Measurements from ENCODE around the gene NSMF.
"Not testable (repeated sequence)": the region's sequence is repeated elsewhere in the genome, so short reads cannot be mapped to it uniquely, and the experiment has no call there.

The NSMF gene

DNA sequence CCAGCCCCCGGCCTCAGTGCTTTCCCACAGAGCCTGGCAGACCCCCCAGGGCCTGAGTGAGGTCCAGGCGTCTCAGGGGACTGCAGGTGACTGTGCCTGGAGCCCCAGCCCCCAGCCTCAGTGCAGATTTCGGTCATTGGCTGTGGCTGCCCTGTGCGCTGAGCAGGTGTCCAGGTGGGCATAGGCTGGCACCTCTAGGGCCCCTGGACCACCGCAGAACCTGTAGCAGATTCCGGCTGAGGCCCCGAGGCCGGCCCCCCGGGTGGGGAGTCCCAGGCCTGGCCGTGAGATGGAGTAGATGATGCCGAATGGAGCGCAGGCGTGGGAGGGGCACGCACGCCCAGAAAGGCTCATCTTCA lies 48.3 kb downstream of the NSMF start:
- TF ChIP-seq, protein P1, sequence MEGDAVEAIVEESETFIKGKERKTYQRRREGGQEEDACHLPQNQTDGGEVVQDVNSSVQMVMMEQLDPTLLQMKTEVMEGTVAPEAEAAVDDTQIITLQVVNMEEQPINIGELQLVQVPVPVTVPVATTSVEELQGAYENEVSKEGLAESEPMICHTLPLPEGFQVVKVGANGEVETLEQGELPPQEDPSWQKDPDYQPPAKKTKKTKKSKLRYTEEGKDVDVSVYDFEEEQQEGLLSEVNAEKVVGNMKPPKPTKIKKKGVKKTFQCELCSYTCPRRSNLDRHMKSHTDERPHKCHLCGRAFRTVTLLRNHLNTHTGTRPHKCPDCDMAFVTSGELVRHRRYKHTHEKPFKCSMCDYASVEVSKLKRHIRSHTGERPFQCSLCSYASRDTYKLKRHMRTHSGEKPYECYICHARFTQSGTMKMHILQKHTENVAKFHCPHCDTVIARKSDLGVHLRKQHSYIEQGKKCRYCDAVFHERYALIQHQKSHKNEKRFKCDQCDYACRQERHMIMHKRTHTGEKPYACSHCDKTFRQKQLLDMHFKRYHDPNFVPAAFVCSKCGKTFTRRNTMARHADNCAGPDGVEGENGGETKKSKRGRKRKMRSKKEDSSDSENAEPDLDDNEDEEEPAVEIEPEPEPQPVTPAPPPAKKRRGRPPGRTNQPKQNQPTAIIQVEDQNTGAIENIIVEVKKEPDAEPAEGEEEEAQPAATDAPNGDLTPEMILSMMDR (IDR thresholded peaks at IDR 0.05; ENCODE audit: low read depth, low read length), result no peak
- H3K4me3 ChIP-seq (ENCODE audit: low read depth, low read length), result no peak overlapping the region

DNA sequence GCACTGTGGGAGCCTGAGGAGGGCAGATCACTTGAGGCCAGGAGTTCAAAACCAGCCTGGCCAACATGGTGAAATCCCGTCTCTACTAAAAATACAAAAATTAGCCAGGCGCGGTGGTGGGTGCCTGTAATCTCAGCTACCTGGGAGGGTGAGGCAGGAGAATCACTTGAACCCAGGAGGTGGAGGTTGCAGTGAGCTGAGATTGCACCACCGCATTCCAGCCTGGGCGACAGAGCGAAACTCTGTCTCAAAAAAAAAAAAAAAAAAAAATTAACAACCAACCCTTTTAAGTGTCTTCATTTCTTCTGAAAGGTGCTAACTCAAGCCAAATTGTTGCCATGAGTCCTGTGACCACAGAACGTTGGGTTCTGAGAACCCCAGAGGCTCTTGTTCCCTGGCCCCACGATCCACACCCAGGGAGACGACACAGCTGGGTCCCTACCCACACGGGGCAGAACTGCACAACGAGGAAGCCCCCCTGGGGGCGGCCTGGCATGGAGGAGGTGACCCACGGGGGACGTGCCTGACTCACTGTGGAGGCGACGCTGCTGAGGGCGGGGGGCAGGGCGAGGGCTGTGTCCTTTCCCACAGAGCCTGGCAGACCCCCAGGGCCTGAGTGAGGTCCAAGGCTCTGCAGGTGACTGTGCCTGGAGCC lies 48.8 kb downstream of the NSMF start:
- not testable (repeated sequence) for H3K4me3 ChIP-seq (ENCODE audit: low read depth, low read length)

DNA sequence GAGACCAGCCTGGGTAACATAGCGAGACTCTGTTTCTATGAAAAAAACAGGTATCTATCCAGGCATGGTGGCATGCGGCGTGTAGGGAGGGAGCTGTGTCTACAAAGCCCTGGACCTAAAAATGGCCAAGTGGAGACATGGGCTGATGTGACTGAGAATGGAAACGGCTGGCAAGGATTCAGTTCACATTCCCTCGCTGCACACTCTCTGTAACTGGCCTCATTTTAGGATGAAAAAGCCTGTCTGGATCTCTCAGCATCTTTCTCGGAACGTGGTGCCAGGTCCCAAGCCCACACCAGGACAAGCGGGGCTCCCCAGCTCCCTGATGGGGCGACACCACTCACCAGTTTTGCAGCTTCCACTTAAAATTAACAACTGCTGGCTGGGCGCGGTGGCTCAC lies 49.6 kb downstream of the NSMF start:
- TF ChIP-seq, protein P1 (IDR thresholded peaks at IDR 0.05; ENCODE audit: low read depth, low read length), result no peak

DNA sequence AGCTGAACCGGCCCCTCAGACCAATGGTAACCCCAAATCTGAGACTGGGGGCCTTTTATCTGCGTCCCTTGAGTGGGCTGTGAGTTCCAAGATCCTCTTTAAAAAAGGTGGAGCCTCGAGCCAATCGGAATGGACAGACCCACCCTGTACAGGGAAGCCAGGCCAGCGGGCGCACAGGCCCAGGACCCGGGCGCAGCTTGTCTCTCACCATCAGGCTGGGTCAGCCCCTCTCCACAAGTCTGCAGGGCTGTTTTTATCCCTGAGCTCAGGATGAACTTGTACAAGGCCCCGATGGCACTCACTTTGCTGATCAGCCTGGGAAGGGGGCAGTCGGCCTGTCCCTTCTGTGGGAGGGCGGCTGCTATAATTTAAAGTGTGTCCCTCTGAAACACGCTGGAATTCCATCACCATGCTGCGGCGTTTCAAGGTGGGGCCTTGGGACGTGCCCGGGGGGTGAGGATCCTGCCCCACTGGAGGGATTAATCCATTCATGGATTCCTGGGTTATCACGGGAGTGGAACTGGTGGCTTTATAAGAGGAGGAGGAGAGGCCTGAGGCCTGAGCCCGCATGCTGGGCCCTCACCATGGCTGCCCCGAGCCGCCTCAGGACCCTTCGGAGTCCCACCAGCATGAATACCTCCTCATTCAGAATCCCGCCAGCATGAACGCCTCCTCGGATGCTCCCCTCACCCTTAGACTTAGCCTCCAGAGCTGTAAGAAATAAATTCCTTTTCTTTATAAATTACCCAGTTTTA lies 50.3 kb downstream of the NSMF start:
- TF ChIP-seq, protein P1 (IDR thresholded peaks at IDR 0.05; ENCODE audit: low read depth, low read length), result no peak
- no peak overlapping the region for H3K4me3 ChIP-seq (ENCODE audit: low read depth, low read length)

More for the DNA sequence above, 49.6 kb downstream of the NSMF start:
- H3K4me3 ChIP-seq (ENCODE audit: low read depth, low read length), result no peak overlapping the region

DNA sequence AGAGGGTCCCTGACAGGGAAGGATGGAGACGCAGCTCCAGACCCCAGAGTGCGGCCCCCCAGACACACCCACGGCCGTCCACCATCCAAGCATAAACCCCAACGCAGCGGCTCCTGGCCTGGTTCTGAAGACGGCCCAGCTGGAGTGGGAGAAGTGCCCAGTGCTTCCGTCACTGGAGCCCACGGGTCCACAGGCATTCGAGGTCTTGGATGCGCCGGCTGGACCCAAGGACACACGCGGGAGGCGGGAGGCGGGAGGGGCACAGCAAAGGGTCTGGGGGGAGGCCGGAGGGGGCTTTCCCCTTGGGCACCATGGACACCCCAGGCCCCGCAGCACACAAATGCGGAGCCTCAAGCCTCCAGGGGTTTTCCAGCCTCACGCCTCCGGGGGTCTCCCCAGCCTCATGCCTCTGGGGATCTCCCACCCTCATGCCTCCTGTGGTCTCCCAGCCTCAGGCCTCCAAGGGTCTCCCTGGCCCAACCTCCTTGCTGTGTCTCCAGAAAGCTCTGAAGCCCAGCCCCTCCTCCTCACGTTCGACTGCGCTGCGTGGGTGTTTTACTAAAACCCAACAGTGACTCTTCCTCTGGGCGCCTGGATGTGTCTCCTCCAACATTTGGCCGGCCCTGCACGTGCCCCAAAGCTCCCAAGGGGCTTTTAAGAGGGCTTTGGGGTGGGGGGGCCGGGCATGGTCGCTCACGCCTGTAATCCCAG lies 51.4 kb downstream of the NSMF start:
- TF ChIP-seq, protein P1 (IDR thresholded peaks at IDR 0.05; ENCODE audit: low read depth, low read length), result no peak

DNA sequence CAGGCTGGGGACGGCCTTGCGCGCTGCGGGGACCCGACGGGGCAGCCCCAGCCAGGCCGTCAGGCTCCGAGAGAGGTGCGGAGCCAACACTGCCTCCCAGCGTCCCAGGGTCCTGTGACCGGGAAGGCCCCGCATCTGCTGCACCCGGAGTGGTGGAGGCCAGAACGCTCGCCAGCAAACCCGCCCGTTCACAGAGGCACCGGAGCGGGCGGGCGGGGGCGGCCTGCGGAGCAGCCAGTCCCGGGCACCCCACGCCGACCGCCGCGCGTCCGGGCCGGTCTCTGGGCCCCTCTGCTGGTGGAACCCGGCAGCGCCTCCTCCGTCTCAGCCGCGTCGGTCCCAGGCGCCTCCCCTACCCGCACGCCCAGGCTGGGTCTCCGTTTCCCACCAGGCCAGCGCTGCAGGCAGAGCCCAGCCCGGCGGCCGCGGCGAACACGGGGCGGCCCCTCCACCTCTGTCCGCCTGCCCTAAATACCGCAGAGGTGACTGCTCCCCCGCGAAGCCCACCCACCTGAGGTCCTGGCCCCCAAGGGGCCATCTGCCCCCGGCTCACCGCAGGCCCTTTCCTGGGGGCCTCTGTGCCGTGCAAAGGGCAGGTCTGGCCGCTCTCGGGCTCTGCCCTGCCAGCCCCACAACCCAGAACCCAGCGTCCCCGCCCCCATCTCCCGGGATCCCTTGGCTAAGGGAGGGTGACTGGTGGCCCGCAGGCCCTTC lies 52.1 kb downstream of the NSMF start:
- H3K4me3 ChIP-seq (ENCODE audit: low read depth, low read length), result peak overlapping the region; percentile 38
- TF ChIP-seq, protein P1 (IDR thresholded peaks at IDR 0.05; ENCODE audit: low read depth, low read length), result peak; percentile 53

More for the DNA sequence above, 51.4 kb downstream of the NSMF start:
- H3K4me3 ChIP-seq (ENCODE audit: low read depth, low read length), result no peak overlapping the region

DNA sequence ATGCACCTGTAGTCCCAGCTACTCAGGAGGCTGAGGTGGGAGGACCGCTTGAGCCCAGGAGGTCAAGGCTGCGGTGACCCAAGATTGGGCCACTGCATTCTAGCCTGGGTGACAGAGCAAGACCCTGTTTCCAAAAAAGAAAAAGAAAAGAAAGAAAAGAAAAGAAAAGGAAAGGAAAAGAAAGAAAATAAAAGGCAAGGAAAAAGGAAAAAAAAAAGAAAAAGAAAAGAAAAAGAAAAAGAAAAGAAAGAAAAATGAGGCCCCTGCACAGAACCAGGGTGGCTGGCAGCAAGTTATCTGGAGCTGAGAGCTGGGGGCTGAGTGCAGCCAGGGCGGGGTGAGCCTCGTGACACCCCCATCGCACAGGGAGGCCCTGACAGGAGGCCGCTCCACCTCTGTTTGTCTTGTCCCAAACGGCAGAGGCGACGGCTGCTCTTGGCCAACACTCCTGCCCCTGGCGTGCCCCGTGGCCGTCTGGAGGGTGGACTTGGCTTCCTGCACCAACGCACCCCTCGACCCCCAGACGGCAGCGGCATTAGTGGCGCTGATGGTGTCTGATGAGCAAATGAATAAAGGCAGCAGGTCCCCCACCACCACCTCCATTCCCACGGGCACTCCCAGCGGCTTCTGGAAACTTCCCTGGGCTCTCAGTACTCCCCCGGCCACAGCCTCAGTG lies 52.9 kb downstream of the NSMF start:
- H3K4me3 ChIP-seq (ENCODE audit: low read depth, low read length), result no peak overlapping the region
- TF ChIP-seq, protein P1 (IDR thresholded peaks at IDR 0.05; ENCODE audit: low read depth, low read length), result no peak

All from WI38 (cell line).